ENCODE measurements around the gene GABPB1.
A peak's percentile ranks its signal among the peaks of the same experiment; 100 is the strongest.

The GABPB1 gene

DNA sequence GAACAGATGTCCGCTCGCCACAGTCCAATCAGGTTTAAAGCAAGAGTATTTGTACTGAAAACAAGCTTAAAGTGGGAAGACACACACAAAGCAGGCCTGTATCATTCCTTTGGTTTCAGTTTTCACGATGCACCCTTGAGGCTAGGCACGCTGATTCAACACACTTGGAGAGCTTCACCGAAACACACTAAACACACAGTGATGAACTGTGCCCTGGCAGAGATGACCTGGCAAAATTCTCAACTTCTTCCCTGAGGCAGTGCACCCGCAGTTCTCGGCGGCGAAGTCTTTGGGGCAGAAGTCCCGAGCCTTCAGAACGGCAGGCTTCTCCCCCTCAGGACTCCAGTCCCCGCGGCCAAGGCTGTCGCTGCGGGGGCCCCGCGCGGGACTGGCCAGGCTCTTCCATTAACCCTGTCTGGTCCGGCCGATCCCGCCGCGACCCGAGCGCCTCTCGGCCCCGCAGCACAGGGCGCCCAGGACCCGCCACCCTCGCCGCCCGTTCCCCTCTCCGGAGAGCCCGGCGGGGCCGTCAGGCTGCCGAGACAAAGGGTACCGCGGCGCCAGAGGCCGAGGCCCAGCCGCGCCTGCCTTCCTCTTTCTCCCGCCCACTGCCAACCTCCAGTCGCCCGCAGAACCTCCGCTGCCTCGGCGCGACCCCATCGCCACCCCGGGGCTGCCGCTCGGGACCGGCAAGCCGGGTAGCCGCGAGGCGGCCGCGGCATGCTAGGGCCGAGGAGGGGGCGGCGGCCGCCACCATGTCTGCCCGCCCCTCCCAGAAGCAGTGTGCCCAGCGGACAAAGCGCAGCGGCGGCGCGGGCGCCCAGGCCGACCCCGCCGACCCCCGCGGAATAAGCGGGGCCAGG is 792 bp downstream of the GABPB1 start:
- H2BK120ac ChIP-seq (ENCODE audit: low read depth, low read length): peak overlapping the region; percentile 50
- H3K4ac ChIP-seq (ENCODE audit: low read depth, low read length): peak overlapping the region; percentile 99
- H3K79me2 ChIP-seq (ENCODE audit: control insufficient read depth, insufficient read depth, low read length): peaks cover 69% of the 10 kb centered on the region
- no peak overlapping the region for H2AK5ac ChIP-seq (ENCODE audit: low read length)
- peak overlapping the region; percentile 31 for H3K23ac ChIP-seq (ENCODE audit: low read length)
- WGBS (ENCODE audit: extremely low coverage, insufficient coverage, low lambda C conversion rate): no CpG with 5 or more reads among the region's 79 CpGs
- no peaks in the 10 kb centered on the region for H3K36me3 ChIP-seq (ENCODE audit: control insufficient read depth, insufficient read depth, low read length)
- H3K18ac ChIP-seq (ENCODE audit: low read length): peak overlapping the region; percentile 97
- H3K4me3 ChIP-seq (ENCODE audit: low read length): peak overlapping the region; percentile 98
- no peak overlapping the region for H4K5ac ChIP-seq (ENCODE audit: low read length)
- peak overlapping the region; percentile 54 for H2BK5ac ChIP-seq (ENCODE audit: low read length)
- peak overlapping the region; percentile 96 for H3K27ac ChIP-seq (ENCODE audit: low read depth, low read length)
- DNase-seq: peak; percentile 82
- peak overlapping the region; percentile 88 for H3K56ac ChIP-seq (ENCODE audit: low read length)
- peak overlapping the region; percentile 57 for H3K4me2 ChIP-seq (ENCODE audit: low read length)
- no peak overlapping the region for H2BK15ac ChIP-seq (replicated peaks; ENCODE audit: low read depth)
- H3K4me1 ChIP-seq (ENCODE audit: control insufficient read depth, low read depth, low read length): no peaks in the 10 kb centered on the region
- H3K27me3 ChIP-seq (ENCODE audit: insufficient read depth, low read length, poor library complexity): no peaks in the 10 kb centered on the region
- H3K79me1 ChIP-seq (ENCODE audit: low read length): no peaks in the 10 kb centered on the region
- H3K9ac ChIP-seq (ENCODE audit: low read length): peak overlapping the region; percentile 80
- H4K8ac ChIP-seq (ENCODE audit: low read depth, low read length): peak overlapping the region; percentile 17

DNA sequence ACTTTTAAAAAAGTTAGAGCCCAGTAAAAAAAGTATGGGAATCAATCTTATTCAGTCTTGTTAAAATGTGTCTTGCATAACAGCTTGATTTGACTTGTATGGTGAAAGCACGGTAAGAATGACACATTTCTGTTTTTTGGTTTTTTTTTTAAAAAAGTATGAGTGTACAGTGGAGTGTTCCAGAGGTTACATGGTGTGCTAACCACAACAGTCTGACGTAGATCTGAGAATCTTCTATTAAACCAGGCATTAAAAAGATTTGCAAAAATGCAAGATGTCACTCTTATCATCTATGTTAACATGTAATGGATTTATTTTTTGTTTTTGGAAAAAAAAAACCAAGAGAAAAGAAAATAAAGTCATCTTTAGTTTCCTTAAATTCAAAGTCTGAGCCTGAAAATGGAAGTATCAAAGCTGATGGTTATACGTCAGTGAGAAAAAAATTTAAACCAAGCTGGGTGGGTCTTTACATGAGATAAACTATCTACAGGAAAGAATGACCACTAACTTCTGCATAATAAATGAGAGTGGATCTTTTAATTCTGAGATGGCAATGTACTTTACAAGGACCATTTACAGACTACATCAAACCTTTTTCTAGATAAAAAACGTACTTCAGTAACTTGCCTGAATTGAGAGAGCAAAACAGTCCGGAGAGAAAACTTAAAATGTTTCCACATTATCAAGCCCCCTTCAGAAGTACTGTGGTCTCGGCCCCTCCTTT is 1.6 kb downstream of the GABPB1 start:
- Histone ChIP-seq H3K27me3 (ENCODE audit: insufficient read depth, low read length, poor library complexity) (no peaks in the 10 kb centered on the region), H2BK5ac (ENCODE audit: low read length) (no peak overlapping the region), H3K4ac (ENCODE audit: low read depth, low read length) (no peak overlapping the region), H3K56ac (ENCODE audit: low read length) (peak overlapping the region; percentile 88), H4K8ac (ENCODE audit: low read depth, low read length) (no peak overlapping the region), H2BK120ac (ENCODE audit: low read depth, low read length) (no peak overlapping the region), H3K27ac (ENCODE audit: low read depth, low read length) (peak overlapping the region; percentile 96), H2BK15ac (replicated peaks; ENCODE audit: low read depth) (no peak overlapping the region), H3K4me3 (ENCODE audit: low read length) (peak overlapping the region; percentile 98), H3K79me2 (ENCODE audit: control insufficient read depth, insufficient read depth, low read length) (peaks cover 72% of the 10 kb centered on the region), H3K79me1 (ENCODE audit: low read length) (no peaks in the 10 kb centered on the region), H2AK5ac (ENCODE audit: low read length) (no peak overlapping the region), H3K23ac (ENCODE audit: low read length) (no peak overlapping the region), H3K9ac (ENCODE audit: low read length) (peak overlapping the region; percentile 80), H3K4me1 (ENCODE audit: control insufficient read depth, low read depth, low read length) (no peaks in the 10 kb centered on the region), H4K5ac (ENCODE audit: low read length) (no peak overlapping the region), H3K4me2 (ENCODE audit: low read length) (peak overlapping the region; percentile 53), H3K18ac (ENCODE audit: low read length) (no peak overlapping the region), H3K36me3 (ENCODE audit: control insufficient read depth, insufficient read depth, low read length) (no peaks in the 10 kb centered on the region)
- DNase-seq: no peak
- WGBS (ENCODE audit: extremely low coverage, insufficient coverage, low lambda C conversion rate): no CpG with 5 or more reads among the region's 6 CpGs

DNA sequence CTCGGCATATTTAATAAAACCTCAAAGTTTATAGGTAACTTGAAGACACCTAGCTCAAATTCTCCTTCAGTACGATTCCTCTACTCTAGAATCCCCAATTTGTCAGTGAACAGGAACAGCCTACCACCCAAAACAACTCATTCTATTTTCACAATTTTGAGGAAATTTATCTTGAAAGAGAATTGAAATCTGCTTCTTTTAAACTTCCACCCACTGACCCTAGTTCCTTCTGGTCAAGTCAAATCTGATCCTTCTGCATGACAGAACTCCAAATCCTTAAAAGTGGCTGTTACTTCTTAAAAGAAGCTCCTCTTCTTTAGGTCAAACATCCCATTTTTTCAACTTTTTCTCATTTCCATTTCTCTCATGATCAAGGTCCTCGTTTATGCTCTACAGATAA is 4.4 kb downstream of the GABPB1 start:
- no peaks in the 10 kb centered on the region for H3K79me1 ChIP-seq (ENCODE audit: low read length)

DNA sequence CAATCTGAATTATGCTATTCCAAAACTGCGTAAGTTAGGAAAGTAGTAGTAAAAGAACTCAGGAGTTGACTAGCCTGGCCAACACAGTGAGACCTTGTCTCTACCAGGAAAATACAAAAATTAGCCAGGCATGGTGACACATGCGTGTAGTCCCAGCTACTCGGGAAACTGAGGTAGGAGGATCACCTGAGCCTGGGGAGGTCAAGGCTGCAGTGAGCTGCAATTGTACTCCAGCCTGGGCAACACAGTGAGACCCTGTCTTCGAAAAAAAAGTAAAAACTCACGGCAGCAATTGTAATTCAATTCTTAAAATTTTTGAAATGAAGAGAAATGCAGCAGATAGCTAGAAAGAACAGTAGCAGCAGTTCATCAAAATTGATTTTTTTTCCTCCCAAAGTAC is 9.7 kb downstream of the GABPB1 start:
- Histone ChIP-seq H3K9ac (ENCODE audit: low read length) (no peak overlapping the region), H2BK15ac (replicated peaks; ENCODE audit: low read depth) (no peak overlapping the region), H2AK5ac (ENCODE audit: low read length) (no peak overlapping the region), H3K56ac (ENCODE audit: low read length) (no peak overlapping the region), H3K27ac (ENCODE audit: low read depth, low read length) (no peak overlapping the region), H4K8ac (ENCODE audit: low read depth, low read length) (no peak overlapping the region), H3K18ac (ENCODE audit: low read length) (no peak overlapping the region), H3K23ac (ENCODE audit: low read length) (no peak overlapping the region), H3K36me3 (ENCODE audit: control insufficient read depth, insufficient read depth, low read length) (no peaks in the 10 kb centered on the region), H3K79me1 (ENCODE audit: low read length) (peaks cover 2% of the 10 kb centered on the region), H3K79me2 (ENCODE audit: control insufficient read depth, insufficient read depth, low read length) (peaks cover 22% of the 10 kb centered on the region), H2BK120ac (ENCODE audit: low read depth, low read length) (no peak overlapping the region), H4K5ac (ENCODE audit: low read length) (no peak overlapping the region), H3K4me2 (ENCODE audit: low read length) (no peak overlapping the region), H3K4me1 (ENCODE audit: control insufficient read depth, low read depth, low read length) (no peaks in the 10 kb centered on the region), H3K4ac (ENCODE audit: low read depth, low read length) (no peak overlapping the region), H2BK5ac (ENCODE audit: low read length) (no peak overlapping the region), H3K4me3 (ENCODE audit: low read length) (no peak overlapping the region), H3K27me3 (ENCODE audit: insufficient read depth, low read length, poor library complexity) (no peaks in the 10 kb centered on the region)
- no CpG with 5 or more reads among the region's 5 CpGs for WGBS (ENCODE audit: extremely low coverage, insufficient coverage, low lambda C conversion rate)
- DNase-seq: no peak

More for the DNA sequence above, 4.4 kb downstream of the GABPB1 start:
- Histone ChIP-seq H3K4me3 (ENCODE audit: low read length) (no peak overlapping the region), H3K23ac (ENCODE audit: low read length) (no peak overlapping the region), H2BK5ac (ENCODE audit: low read length) (no peak overlapping the region), H3K18ac (ENCODE audit: low read length) (no peak overlapping the region), H4K5ac (ENCODE audit: low read length) (no peak overlapping the region), H2BK120ac (ENCODE audit: low read depth, low read length) (no peak overlapping the region), H3K27ac (ENCODE audit: low read depth, low read length) (no peak overlapping the region), H3K27me3 (ENCODE audit: insufficient read depth, low read length, poor library complexity) (no peaks in the 10 kb centered on the region), H3K79me2 (ENCODE audit: control insufficient read depth, insufficient read depth, low read length) (peaks cover 60% of the 10 kb centered on the region), H2BK15ac (replicated peaks; ENCODE audit: low read depth) (no peak overlapping the region), H3K4ac (ENCODE audit: low read depth, low read length) (no peak overlapping the region), H2AK5ac (ENCODE audit: low read length) (no peak overlapping the region), H3K56ac (ENCODE audit: low read length) (no peak overlapping the region), H3K4me2 (ENCODE audit: low read length) (no peak overlapping the region), H3K4me1 (ENCODE audit: control insufficient read depth, low read depth, low read length) (no peaks in the 10 kb centered on the region), H3K36me3 (ENCODE audit: control insufficient read depth, insufficient read depth, low read length) (no peaks in the 10 kb centered on the region), H4K8ac (ENCODE audit: low read depth, low read length) (no peak overlapping the region), H3K9ac (ENCODE audit: low read length) (no peak overlapping the region)
- no peak for DNase-seq
- no CpG with 5 or more reads among the region's 3 CpGs for WGBS (ENCODE audit: extremely low coverage, insufficient coverage, low lambda C conversion rate)

DNA sequence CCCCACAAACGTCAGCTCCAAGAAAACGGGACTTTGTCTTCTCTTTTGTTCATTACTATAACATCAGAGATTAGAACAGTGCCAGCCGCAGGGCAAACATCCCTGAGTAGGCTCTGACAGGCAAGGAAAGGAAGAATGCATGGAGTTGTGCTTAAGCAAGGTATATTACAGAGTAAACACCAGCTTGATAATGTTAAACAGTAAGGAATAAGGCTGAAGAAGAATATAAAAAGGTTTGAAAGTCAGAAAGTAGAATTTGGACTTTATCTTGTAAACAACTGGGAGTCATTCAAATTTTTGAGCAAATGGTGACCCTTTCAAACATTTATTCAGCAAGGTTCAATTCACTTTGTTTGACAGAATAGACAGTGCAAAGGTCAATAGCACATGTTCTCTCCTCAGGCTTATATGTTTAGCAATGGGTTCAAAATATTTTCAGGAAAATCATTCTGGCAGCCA is 11.0 kb downstream of the GABPB1 start:
- H2AK5ac ChIP-seq (ENCODE audit: low read length): no peak overlapping the region
- no peak overlapping the region for H3K4ac ChIP-seq (ENCODE audit: low read depth, low read length)
- no peaks in the 10 kb centered on the region for H3K27me3 ChIP-seq (ENCODE audit: insufficient read depth, low read length, poor library complexity)
- no peak overlapping the region for H3K18ac ChIP-seq (ENCODE audit: low read length)
- H2BK120ac ChIP-seq (ENCODE audit: low read depth, low read length): no peak overlapping the region
- H3K23ac ChIP-seq (ENCODE audit: low read length): no peak overlapping the region
- DNase-seq: no peak
- no peak overlapping the region for H3K4me2 ChIP-seq (ENCODE audit: low read length)
- no peak overlapping the region for H4K5ac ChIP-seq (ENCODE audit: low read length)
- H3K4me1 ChIP-seq (ENCODE audit: control insufficient read depth, low read depth, low read length): no peaks in the 10 kb centered on the region
- peaks cover 16% of the 10 kb centered on the region for H3K79me2 ChIP-seq (ENCODE audit: control insufficient read depth, insufficient read depth, low read length)
- no peak overlapping the region for H3K56ac ChIP-seq (ENCODE audit: low read length)
- H2BK15ac ChIP-seq (replicated peaks; ENCODE audit: low read depth): no peak overlapping the region
- no peak overlapping the region for H4K8ac ChIP-seq (ENCODE audit: low read depth, low read length)
- H3K4me3 ChIP-seq (ENCODE audit: low read length): no peak overlapping the region
- no peaks in the 10 kb centered on the region for H3K36me3 ChIP-seq (ENCODE audit: control insufficient read depth, insufficient read depth, low read length)
- no peak overlapping the region for H2BK5ac ChIP-seq (ENCODE audit: low read length)
- H3K9ac ChIP-seq (ENCODE audit: low read length): no peak overlapping the region
- H3K79me1 ChIP-seq (ENCODE audit: low read length): peaks cover 2% of the 10 kb centered on the region
- no peak overlapping the region for H3K27ac ChIP-seq (ENCODE audit: low read depth, low read length)
- 100% methylated on average over 1 of the region's 3 CpGs for WGBS (ENCODE audit: extremely low coverage, insufficient coverage, low lambda C conversion rate)

Data from mesendoderm (in vitro differentiated cells).